Measurements from ENCODE around the gene ACTR3C.

Gene ACTR3C

DNA sequence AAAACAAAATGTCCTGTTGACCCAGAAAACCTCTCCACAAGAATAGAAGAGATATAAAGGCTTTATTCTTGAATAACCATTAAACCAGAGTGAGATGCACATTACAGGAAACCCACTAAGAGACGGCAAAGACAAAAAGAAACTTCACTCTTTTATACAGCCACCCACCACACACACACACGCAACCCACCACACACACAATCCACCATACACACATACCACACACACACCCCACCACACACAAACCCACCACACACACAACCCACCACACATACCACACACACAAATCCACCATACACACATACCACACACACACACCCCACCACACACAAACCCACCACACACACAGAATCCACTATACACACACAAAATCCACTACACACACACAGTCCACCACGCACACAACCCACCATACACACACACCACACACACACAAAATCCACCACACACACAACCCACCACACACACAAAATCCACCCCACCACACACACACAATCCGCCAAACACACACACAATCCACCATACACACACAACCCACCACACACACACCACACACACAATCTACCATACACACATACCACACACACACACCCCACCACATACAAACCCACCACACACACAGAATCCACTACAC lies 35.8 kb upstream of the ACTR3C start:
- no peak for DNase-seq

GRCh38 chr7:150358433-150358832 lies 35.1 kb upstream of the ACTR3C start:
- no peak for DNase-seq

DNA sequence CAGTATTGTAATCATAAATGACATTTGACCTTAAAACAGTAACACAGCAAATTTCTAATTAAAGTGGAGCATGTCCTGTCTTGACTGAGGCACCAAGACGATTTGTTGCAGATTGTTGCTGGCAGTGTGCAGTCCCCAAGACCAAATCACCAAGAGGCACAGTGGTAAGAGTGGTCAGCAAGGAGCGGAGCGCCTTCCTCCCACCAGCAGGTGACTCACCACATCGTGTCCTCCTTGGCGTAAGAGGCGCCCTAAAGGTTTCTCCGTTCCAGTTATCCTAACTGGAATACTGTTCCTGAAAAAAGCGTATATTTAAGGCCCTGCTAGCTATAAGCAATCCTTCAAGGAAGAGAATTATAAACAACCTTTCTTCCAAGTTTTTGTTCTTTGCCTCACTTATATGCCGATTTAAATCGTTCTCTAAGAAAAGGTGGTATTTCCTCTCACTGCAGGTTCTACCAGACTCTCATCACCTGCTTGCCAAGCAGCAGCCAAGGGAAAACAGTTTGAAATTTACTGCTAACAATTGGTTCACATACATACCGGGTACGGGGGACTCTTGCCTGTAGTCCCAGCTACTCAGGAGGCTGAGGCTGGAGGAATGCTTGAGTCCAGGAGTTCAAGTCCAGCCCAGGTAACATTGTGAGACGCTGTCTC lies 34.6 kb upstream of the ACTR3C start:
- no peak for DNase-seq

DNA sequence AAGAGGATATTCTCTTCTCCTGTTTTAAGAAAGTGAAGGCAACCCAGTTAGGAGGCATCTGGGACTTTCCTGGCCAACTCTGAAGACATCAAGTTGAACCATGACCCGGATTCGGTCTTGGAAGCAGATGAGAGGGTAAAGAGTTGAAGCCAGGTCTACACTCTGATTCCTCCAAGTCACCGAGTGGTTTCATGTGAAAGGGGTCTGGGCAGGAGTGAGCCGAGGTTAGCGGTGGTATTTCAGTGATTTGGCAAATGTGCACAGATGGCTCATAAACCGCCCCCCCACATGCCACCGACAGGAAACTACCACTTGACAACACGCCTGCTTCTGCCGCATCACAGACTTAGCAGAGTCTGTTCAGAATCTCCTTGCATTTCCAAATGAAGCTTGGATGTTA lies 33.9 kb upstream of the ACTR3C start:
- DNase-seq, result peak; percentile 85 to 95

- DNase-seq, result peak in 1 of 2 experiments; percentile 42
Observed at GRCh38 chr7:150356265-150356897, 33.0 kb upstream of the ACTR3C start.

GRCh38 chr7:150355666-150356059 lies 32.3 kb upstream of the ACTR3C start:
- DNase-seq, result no peak

- DNase-seq, result no peak
Observed at GRCh38 chr7:150351587-150352194, 28.3 kb upstream of the ACTR3C start.

DNA sequence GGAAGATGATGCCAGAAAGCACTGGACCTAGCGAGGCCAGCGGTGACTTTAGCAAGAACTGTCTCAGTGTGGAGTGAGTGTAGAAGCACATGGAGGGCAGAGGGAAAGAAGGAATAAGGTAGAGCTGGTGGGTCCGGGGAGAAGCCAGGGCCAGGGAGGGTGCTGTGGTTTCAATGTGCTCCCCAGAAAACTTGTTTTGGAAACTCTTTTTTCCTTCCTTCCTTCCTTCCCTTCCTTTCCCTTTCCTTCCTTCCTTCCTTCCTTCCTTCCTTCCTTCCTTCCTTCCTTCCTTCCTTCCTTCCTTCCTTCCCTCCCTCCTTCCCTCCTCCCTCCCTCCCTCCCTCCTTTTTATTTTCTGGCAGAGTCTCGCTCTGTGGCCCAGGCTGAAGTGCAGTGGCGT lies 23.6 kb upstream of the ACTR3C start:
- no peak for DNase-seq

DNA sequence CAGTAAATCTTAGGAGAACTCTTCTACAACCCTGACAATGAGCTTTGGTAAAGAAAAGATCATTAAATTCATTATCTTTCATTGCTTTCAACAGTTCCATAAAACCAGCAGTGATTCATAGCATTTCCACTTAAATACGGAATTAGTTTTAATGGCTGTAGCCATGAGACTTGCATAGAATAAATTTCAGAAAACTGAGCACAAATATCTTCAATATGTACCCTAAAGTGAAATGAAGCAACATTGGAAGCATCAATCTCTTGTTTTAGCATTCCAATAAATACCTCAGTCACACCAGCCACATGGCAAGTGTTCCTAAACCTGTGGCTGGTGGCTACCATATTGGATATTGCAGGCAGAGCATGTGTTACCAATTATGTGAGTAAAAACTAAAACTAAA lies 21.7 kb upstream of the ACTR3C start:
- no peak for DNase-seq

DNA sequence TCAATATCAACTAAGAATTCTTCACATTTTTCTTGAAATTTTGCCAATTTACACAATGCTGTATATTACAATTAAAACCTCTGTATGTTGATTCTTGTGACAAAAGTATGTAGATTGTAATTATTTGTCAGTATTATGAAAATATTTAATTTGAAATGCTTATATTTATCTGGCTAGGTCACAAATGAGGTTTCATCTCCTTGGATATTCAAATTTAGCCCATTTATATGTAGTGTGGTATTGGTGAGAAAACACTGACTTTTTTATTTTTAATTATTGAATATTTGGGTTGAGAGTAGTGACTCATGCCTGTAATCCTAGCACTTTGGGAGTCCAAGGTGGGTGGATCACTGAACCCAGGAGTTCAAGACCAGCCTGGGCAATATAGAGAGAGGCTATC lies 21.0 kb upstream of the ACTR3C start:
- DNase-seq, result no peak

- no peak for DNase-seq
Observed at GRCh38 chr7:150343225-150343624, 19.9 kb upstream of the ACTR3C start.

- DNase-seq, result no peak
Observed at GRCh38 chr7:150342121-150342408, 18.7 kb upstream of the ACTR3C start.

DNA sequence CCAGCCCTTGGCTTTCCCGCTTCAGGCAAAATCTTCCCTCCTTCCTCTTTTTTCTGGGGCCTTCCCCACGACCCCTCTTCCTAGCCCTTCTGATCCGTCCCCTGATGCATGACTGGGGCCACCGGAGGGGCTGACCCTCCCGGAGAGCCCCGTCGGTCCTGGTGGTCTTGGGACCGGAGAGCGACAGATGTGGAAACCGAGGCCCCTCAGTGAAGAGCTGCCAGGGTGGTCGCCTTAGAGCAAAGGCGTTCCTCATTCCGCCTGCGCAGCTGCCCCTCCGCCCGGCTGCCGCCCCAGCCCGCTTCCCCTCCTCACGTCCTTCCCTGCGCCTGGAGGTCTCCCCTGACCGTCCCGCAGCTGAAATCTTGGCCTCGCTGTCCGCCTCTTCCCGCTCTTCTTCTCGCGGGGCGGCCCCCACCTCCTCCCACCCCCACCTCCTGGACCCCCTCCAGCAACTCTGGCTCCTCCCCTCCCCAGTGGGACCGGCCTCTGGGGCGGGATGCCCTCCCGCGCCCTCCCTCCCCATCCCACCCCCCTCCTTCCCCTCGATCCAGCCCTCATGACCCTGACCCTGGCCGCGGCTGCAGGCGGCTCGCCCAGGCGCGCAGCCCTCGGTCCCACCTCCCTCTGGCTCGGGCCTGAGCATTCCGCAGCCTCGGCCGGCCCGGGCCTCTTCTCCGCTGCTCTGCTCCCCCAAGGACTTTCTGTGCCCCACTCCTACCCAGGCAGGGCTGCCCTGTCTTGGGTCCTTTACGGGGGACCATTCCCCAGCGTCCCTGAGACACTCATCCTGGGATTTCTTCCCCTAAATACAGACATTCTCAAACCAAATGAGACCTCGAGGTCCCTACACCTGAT lies 18.1 kb upstream of the ACTR3C start, which contains the start of gene RARRES2:
TSS of gene RARRES2 (minus strand) at position 367 of the 858 bp plus-strand sequence. CDS start 1,020 bp downstream, outside the sequence.
- DNase-seq, result no peak

- no peak for DNase-seq
Observed at GRCh38 chr7:150340875-150341262, 17.5 kb upstream of the ACTR3C start.

DNA sequence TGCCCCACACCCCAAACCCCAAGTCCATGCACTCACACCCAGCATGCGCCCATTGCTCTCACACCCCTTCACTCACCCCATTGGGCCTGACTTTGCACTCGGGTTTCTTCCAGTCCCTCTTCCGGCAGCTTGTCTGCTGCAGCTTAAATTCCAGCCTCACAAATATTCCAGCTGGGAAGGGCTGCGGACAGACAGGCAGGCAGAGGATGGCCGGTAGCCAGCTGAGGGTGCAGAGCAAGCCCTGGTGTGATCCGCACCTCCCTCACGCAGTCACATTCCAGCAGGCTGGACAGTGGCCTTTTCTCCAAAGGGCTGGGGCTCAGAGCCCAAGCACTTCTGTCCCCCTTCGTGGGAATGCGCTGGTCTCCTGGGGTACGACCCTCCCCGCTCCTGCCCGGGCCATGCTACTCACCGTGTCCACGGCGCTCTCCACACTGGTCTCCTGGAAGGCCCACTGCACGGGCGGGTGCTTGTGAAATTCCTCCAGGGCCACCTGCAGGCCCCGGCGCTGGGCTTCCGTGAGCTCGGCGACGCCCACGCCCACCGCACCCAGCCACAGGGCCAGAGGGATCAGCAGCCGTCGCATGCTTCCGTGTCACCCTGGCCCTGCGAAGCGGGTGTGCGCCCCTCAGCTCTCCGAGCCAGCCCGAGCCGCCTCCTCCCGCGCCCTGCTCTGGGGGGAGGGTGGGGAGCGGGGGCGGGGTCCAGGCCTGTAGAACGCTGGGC lies 16.8 kb upstream of the ACTR3C start:
- no peak for DNase-seq

DNA sequence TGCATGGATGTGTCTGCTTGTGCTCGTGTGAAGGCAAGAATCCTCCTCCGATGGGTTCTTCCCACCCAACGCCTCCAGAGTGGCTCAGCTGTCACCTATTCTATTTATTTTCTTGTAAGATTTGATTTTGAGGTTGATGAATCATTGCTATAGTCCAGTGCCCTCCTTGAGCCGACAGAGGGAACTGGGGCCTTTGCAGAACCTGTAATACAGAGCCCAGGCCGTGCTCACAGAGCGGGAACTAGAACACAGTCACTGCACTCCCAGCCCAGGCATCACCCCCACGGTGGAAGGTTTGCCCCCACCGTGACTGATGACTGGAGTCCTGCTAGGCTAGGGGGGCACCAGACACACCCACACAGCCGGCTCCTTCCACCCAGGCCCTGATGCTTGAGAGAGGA lies 16.1 kb upstream of the ACTR3C start:
- no peak for DNase-seq

DNA sequence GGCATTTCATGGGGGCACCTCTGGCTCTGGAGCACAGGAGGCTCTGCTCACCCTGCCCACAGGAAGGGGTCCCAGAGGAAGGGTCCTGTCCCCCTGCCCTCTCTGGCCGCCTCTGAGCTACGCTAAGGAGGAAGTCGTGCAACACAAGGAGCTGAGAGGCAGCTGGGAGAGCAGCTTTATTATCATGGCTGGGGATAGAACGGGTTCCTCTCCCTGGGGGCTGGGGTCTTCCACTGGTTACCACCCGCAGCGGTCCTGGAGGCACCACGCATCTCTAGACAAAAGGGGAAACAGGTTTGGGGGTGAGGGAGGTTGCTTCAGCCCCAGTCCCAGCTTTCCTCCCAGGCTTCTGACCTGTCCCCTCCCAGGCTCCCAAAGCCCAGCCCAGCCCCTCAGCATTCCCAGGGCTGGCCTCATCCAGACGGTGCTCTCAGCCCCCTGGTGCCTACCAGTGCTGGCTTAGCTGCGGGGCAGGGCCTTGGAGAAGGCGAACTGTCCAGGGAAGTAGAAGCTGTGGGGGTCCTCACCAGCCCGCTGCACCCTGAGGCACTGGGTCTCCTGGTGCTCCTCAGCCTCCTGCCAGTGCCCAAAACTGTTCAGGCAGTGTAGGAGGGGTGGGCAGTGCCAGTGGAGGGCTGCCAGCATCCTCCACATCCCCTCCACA lies 15.0 kb upstream of the ACTR3C start:
- no peak for DNase-seq

DNA sequence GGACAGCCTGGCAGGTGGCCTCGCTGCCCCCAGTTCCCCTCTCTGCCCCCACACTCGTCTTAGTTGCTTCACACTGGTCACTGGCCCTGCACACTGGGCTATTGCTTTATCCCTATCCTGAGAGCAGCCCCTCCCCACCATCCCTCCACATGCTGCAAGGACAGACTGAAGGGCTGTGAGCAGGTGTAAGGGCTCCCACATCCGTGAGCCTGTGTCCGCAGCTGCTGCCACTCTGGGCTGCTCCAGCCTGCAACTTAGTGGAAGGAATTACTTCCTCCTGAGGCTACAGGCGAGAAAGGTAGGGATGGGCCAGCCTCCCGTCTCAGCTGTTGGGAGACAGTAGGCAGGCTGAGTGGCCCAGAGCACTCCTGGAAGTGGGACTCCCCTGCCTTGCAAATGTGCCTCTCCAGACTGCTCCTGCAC lies 14.3 kb upstream of the ACTR3C start:
- DNase-seq, result no peak

GRCh38 chr7:150337179-150337578 lies 13.8 kb upstream of the ACTR3C start:
- DNase-seq, result no peak

DNA sequence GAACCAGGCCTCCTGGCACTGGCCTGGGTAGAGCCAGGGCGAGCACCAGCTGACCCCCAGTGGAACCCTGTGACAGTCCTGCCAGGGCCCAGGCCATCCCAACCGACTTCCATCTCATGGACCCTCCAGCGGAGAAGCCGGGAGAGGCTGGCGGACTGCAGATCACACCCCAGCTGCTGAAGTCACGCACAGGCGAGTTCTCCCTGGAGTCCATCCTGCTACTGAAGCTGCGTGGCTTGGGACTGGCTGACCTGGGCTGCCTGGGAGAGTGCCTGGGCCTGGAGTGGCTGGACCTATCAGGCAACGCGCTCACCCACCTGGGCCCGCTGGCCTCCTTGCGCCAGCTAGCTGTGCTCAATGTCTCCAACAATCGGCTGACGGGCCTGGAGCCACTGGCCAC lies 13.4 kb upstream of the ACTR3C start:
- DNase-seq, result no peak

DNA sequence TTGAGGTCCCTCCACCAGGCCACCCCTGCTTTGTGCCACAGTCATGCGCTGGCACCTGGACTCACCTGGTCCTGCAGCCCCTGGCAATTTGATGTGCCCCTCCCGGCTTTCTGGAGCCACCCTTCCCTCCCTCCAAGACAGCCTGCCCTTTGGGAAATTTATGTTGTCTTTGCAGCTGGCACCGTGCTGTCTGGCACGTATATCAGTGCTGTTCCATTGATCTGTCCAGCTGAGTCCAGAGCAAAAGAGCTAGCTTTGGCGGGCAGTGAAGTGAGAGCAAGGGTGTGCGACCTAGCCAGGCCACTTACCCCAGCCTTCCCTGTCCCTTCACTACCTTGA lies 12.4 kb upstream of the ACTR3C start:
- DNase-seq, result no peak

All from NCI-H524 (cell line).